Measurements from ENCODE around the gene B3GNT5.

DNA sequence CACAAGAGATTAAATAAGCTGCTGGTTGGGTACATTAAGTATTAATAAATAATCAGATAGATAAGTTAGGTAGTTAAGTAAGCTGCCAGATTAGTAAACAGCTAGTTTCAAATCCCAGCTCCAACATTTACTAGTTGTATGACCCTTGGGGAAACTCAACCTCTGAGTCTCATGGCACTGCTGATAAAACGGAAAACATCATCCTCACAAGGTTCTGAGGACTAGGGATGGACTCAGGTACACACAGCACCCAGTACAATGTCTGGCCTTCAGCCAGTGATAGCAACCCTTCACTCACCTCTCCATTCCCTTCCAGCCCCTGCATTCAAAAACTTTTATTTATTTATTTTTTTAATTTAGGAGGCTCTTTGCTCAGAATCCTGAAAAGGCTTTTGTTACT, 32.3 kb downstream of the B3GNT5 start:
- TF ChIP-seq EZH2 (IDR thresholded peaks at IDR 0.05; ENCODE audit: borderline replicate concordance) (no peak), EZH2phosphoT487 (IDR thresholded peaks at IDR 0.05; ENCODE audit: low read depth, severe bottlenecking, unreplicated experiment) (no peak)

Measured in hepatocyte (in vitro differentiated cells).